Body of pancreas (tissue), 4 donors: ENCODE results near the gene SPAG5.
A peak's percentile ranks its signal among the peaks of the same experiment; 100 is the strongest.

Experiments used
- CTCF ChIP-seq, 7 experiments: fragments of 450-650 bp in 4 of 7; fragments of 200-600 bp in 3 of 7; sonication (generic) in 3 of 7; IDR thresholded peaks; one replicate each; pipeline ENCODE4 v1.5.1; 2016 to 2019; ENCODE audit warnings: antibody characterized with exemption in 7 of 7
- POLR2A ChIP-seq, 3 donors: fragments of 450-650 bp; IDR thresholded peaks; one replicate each; pipeline ENCODE4 v1.6.1; 2016; ENCODE audit warnings: antibody characterized with exemption in 3 of 3, mild to moderate bottlenecking in 2 of 3

DNA sequence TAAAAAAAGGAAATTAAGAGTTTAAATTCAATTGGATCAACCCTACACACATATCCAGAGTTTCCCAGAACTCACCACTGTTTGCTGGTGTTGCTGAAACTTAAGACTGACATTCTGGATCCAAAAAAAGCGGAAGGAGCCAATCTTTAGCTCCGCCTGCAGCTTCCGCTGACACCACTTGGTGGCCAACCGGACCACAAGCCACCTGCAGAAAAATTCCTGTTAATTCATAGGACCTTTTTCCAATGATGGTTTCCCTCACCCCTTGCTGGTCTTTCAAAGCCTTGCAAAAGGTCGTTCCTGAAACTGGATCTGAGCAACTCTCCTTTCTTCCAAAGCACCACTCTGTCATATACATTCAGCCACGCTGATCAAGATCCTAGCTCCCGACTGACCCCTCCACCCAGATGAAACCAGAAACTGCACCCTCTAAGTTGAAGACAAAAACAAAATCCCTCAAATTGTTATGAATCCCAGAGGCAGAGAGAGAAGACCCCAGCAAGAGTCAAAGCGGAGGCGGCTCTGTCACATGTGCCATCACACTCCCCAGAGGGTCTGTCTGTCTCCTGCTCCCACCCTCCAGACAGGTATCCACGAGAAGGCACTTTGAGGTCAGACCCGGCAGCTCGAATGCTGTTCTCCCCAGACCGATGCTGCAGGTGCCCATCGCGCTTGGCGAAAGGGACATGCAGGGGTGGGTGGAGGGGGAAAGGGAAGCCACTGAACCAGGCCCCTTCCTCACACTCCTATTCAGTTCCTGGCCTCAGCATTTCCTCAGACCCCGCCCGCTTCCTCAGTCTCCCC, 45.4 kb upstream of the SPAG5 start:
- TF ChIP-seq CTCF (IDR thresholded peaks at IDR 0.05), result peak; percentile 15 to 68 (median 59)
- TF ChIP-seq POLR2A (IDR thresholded peaks at IDR 0.05), result no peak
